OCI-LY1 (cell line): ENCODE results near the gene MAFG.

Experiments used
- CTCF ChIP-seq: fragments of 200-600 bp; sonication (generic), shearing (Covaris generic); IDR thresholded peaks from 2 replicates; pipeline ENCODE4 v1.5.1; 2017; ENCODE audit warnings: mild to moderate bottlenecking, antibody characterized with exemption, low read length, moderate library complexity, mixed read lengths
- EZH2 ChIP-seq: fragments of 200-600 bp; sonication (generic), shearing (Covaris generic); IDR thresholded peaks from 2 replicates; pipeline ENCODE4 v1.8.0; 2017; ENCODE audit warnings: borderline replicate concordance, mixed run types, mild to moderate bottlenecking, antibody characterized with exemption, low read length, moderate library complexity, mixed read lengths

GRCh38 chr17:81961521-81962498, 34.3 kb upstream of the MAFG start:
- no peak for TF ChIP-seq CTCF
- no peak for TF ChIP-seq EZH2
